GM12874 (cell line): ENCODE measurements around the gene CELF4.

Source experiments
- CTCF ChIP-seq: IDR thresholded peaks from 2 replicates; pipeline ENCODE4 v1.5.1; 2011; ENCODE audit warnings: low read depth, mild to moderate bottlenecking, control low read depth, low read length, moderate library complexity; ENCODE audit not compliant: insufficient read depth

CELF4 gene

GRCh38 chr18:37545461-37546271 is 19.9 kb downstream of the CELF4 start:
- no peak for TF ChIP-seq CTCF

GRCh38 chr18:37544713-37545112 is 20.9 kb downstream of the CELF4 start:
- TF ChIP-seq CTCF: no peak

GRCh38 chr18:37544217-37544616 is 21.4 kb downstream of the CELF4 start:
- TF ChIP-seq CTCF: no peak

GRCh38 chr18:37543321-37543720 is 22.3 kb downstream of the CELF4 start:
- TF ChIP-seq CTCF: no peak

- no peak for TF ChIP-seq CTCF
These were observed 24.1 kb downstream of the CELF4 start for GRCh38 chr18:37541517-37541916.

- no peak for TF ChIP-seq CTCF
These were observed 25.0 kb downstream of the CELF4 start for GRCh38 chr18:37540424-37541138.

GRCh38 chr18:37539236-37539635 is 26.4 kb downstream of the CELF4 start:
- no peak for TF ChIP-seq CTCF
